ENCODE data around the gene ABHD11.
"Not testable (repeated sequence)": the region's sequence is repeated elsewhere in the genome, so short reads cannot be mapped to it uniquely, and the experiment has no call there.

ABHD11 gene

DNA sequence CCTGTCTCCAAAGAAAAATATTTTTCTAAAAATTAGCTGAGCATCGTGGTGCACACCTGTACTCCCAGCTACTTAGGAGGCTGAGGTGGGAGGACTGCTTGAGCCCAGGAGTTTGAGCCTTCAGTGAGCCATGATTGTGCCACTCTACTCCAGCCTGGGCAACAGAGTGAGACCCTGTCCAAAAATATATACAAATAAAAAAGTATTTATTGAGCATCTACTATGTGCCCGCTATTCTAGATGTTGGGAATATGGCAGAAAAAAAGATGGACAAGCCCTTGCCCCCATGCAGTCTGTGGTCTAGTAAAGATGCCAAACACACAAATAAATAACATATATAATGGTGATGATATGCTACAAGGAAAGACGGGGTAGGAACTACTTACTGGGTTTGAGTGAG is 14.8 kb downstream of the ABHD11 start:
- TF ChIP-seq EZH2 (IDR thresholded peaks at IDR 0.05; ENCODE audit: borderline replicate concordance, low read depth, low read length, severe bottlenecking): no peak
- TF ChIP-seq, protein P1, sequence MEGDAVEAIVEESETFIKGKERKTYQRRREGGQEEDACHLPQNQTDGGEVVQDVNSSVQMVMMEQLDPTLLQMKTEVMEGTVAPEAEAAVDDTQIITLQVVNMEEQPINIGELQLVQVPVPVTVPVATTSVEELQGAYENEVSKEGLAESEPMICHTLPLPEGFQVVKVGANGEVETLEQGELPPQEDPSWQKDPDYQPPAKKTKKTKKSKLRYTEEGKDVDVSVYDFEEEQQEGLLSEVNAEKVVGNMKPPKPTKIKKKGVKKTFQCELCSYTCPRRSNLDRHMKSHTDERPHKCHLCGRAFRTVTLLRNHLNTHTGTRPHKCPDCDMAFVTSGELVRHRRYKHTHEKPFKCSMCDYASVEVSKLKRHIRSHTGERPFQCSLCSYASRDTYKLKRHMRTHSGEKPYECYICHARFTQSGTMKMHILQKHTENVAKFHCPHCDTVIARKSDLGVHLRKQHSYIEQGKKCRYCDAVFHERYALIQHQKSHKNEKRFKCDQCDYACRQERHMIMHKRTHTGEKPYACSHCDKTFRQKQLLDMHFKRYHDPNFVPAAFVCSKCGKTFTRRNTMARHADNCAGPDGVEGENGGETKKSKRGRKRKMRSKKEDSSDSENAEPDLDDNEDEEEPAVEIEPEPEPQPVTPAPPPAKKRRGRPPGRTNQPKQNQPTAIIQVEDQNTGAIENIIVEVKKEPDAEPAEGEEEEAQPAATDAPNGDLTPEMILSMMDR (IDR thresholded peaks at IDR 0.05; ENCODE audit: borderline replicate concordance, extremely low read depth, low read length, poor library complexity, severe bottlenecking): no peak
- H3K4me3 ChIP-seq (ENCODE audit: low read depth in 1 of 2, low read length in 2 of 2): no peak overlapping the region
- H3K79me2 ChIP-seq (ENCODE audit: insufficient read depth, low read length): no peaks in the 10 kb centered on the region
- peaks cover 11% of the 10 kb centered on the region; the same call in 1 of the 2 replicates for H4K20me1 ChIP-seq (ENCODE audit: insufficient read depth, low read length)
- no peak overlapping the region for H3K27ac ChIP-seq (ENCODE audit: low read length)
- H3K9ac ChIP-seq (ENCODE audit: low read depth, low read length): no peak overlapping the region
- H3K9me3 ChIP-seq (ENCODE audit: insufficient read depth, low read length, severe bottlenecking): no peaks in the 10 kb centered on the region
- DNase-seq (no peak), ATAC-seq (ENCODE audit: insufficient read depth, low read depth) (no peak)
- no peaks in the 10 kb centered on the region for H3K36me3 ChIP-seq (ENCODE audit: insufficient read depth, low read length)
- H3K4me2 ChIP-seq (ENCODE audit: insufficient read depth, low read length): no peak overlapping the region
- no peak overlapping the region for H2AFZ ChIP-seq (ENCODE audit: low read depth, low read length)
- no peaks in the 10 kb centered on the region for H3K4me1 ChIP-seq (ENCODE audit: insufficient read depth, low read length)
- H3K27me3 ChIP-seq (ENCODE audit: insufficient read depth, low read length, poor library complexity): no peaks in the 10 kb centered on the region

DNA sequence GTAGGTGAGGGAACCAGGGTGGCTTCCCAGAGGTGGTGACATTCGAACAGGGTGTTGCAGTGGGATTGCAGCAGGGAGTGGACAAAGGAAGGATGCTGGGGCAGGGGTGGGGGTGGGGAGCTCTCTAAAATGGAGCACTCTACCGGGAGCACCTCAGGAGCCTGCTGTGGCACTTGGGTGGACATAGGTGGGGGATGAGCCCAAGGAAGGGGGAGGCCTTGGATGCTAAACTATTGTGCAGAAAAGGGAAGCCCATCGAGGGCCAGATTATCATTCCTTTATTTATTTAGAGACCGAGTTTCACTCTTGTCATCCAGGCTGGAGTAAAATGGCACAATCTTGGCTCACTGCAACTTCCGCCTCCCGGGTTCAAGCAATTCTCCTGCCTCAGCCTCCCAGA is 15.8 kb downstream of the ABHD11 start:
- DNase-seq (no peak), ATAC-seq (ENCODE audit: insufficient read depth, low read depth) (no peak)
- Histone ChIP-seq H3K9ac (ENCODE audit: low read depth, low read length) (no peak overlapping the region), H3K27me3 (ENCODE audit: insufficient read depth, low read length, poor library complexity) (no peaks in the 10 kb centered on the region), H4K20me1 (ENCODE audit: insufficient read depth, low read length) (peaks cover 19% of the 10 kb centered on the region; the same call in 1 of the 2 replicates), H3K9me3 (ENCODE audit: insufficient read depth, low read length, severe bottlenecking) (no peaks in the 10 kb centered on the region), H3K36me3 (ENCODE audit: insufficient read depth, low read length) (no peaks in the 10 kb centered on the region), H3K4me2 (ENCODE audit: insufficient read depth, low read length) (no peak overlapping the region), H3K27ac (ENCODE audit: low read length) (no peak overlapping the region), H3K79me2 (ENCODE audit: insufficient read depth, low read length) (no peaks in the 10 kb centered on the region), H3K4me3 (ENCODE audit: low read depth in 1 of 2, low read length in 2 of 2) (no peak overlapping the region), H3K4me1 (ENCODE audit: insufficient read depth, low read length) (peaks cover 8% of the 10 kb centered on the region), H2AFZ (ENCODE audit: low read depth, low read length) (no peak overlapping the region)
- no peak for TF ChIP-seq EZH2 (IDR thresholded peaks at IDR 0.05; ENCODE audit: borderline replicate concordance, low read depth, low read length, severe bottlenecking)
- TF ChIP-seq, protein P1 (IDR thresholded peaks at IDR 0.05; ENCODE audit: borderline replicate concordance, extremely low read depth, low read length, poor library complexity, severe bottlenecking): no peak

DNA sequence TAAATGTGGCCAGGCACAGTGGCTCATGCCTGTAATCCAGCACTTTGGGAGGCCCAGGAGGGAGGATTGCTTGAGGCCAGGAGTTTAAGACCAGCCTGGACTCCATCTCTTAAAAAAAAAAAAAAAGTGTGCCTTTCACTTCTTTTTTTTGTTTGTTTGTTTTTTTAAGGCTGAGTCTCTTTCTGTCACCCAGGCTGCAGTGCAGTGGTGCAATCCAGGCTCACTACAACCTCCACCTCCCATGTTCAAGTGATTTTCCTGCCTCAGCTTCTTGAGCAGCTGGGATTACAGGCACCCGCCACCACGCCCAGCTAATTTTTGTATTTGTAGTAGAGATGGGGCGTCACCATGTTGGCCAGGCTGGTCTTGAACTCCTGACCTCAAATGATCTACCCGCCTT is 16.4 kb downstream of the ABHD11 start:
- not testable (repeated sequence) for H2AFZ ChIP-seq (ENCODE audit: low read depth, low read length); H3K4me3 ChIP-seq (ENCODE audit: low read depth in 1 of 2, low read length in 2 of 2); H3K9ac ChIP-seq (ENCODE audit: low read depth, low read length); H3K79me2 ChIP-seq (ENCODE audit: insufficient read depth, low read length); H3K27me3 ChIP-seq (ENCODE audit: insufficient read depth, low read length, poor library complexity); H3K9me3 ChIP-seq (ENCODE audit: insufficient read depth, low read length, severe bottlenecking); ATAC-seq (ENCODE audit: insufficient read depth, low read depth); DNase-seq; H3K4me2 ChIP-seq (ENCODE audit: insufficient read depth, low read length); H3K27ac ChIP-seq (ENCODE audit: low read length); H3K36me3 ChIP-seq (ENCODE audit: insufficient read depth, low read length)
- peaks cover 25% of the 10 kb centered on the region for H4K20me1 ChIP-seq (ENCODE audit: insufficient read depth, low read length)
- H3K4me1 ChIP-seq (ENCODE audit: insufficient read depth, low read length): peaks cover 14% of the 10 kb centered on the region

DNA sequence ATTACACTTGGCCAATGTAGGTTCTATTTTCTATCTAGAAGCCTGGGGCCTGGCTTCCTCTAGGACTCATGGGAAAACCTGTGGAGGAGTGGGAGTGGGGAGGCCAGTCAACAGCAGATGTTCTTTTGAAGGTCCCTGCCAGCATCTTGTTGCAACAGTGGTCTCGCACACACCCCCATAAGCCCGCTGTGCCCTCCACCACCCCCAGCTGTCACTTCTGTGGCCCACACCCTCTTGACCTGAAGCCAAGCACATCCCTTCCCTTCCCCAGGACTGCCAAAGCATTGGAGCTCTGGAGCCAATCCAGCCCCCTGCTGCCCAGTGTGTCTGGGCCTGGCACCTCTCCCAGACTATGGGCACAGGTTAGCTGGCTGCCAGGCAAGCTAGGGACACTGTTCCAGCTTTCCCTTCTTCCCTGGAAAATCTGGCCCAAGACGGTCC is 17.2 kb downstream of the ABHD11 start:
- no peak for ATAC-seq (ENCODE audit: insufficient read depth, low read depth)
- Histone ChIP-seq H3K4me2 (ENCODE audit: insufficient read depth, low read length) (no peak overlapping the region), H3K9ac (ENCODE audit: low read depth, low read length) (no peak overlapping the region), H3K4me1 (ENCODE audit: insufficient read depth, low read length) (peaks cover 18% of the 10 kb centered on the region), H3K4me3 (ENCODE audit: low read depth in 1 of 2, low read length in 2 of 2) (no peak overlapping the region), H3K36me3 (ENCODE audit: insufficient read depth, low read length) (no peaks in the 10 kb centered on the region), H3K27me3 (ENCODE audit: insufficient read depth, low read length, poor library complexity) (peaks cover 3% of the 10 kb centered on the region), H3K27ac (ENCODE audit: low read length) (no peak overlapping the region), H4K20me1 (ENCODE audit: insufficient read depth, low read length) (peaks cover 30% of the 10 kb centered on the region), H3K79me2 (ENCODE audit: insufficient read depth, low read length) (no peaks in the 10 kb centered on the region), H2AFZ (ENCODE audit: low read depth, low read length) (no peak overlapping the region), H3K9me3 (ENCODE audit: insufficient read depth, low read length, severe bottlenecking) (no peaks in the 10 kb centered on the region)
- no peak for DNase-seq
- no peak for TF ChIP-seq EZH2 (IDR thresholded peaks at IDR 0.05; ENCODE audit: borderline replicate concordance, low read depth, low read length, severe bottlenecking)
- TF ChIP-seq, protein P1 (IDR thresholded peaks at IDR 0.05; ENCODE audit: borderline replicate concordance, extremely low read depth, low read length, poor library complexity, severe bottlenecking): no peak

DNA sequence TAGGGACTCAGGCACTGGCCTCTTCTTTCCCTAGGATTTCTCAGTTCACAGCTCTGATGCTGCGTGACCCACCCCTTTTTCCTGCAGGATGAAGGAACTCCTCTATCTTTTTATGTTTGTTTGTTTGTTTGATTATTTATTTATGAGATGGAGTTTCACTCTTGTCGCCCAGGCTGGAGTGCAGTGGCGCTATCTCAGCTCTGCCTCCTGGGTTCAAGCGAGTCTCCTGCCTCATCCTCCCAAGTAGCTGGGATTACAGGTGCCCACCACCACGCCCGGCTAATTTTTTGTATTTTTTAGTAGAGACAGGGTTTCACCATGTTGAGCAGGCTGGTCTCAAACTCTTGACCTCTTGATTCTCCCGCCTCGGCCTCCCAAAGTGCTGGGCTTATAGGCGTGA is 18.2 kb downstream of the ABHD11 start:
- H2AFZ ChIP-seq (ENCODE audit: low read depth, low read length); DNase-seq; H3K27ac ChIP-seq (ENCODE audit: low read length); H3K79me2 ChIP-seq (ENCODE audit: insufficient read depth, low read length); H3K9me3 ChIP-seq (ENCODE audit: insufficient read depth, low read length, severe bottlenecking); H3K36me3 ChIP-seq (ENCODE audit: insufficient read depth, low read length); H3K9ac ChIP-seq (ENCODE audit: low read depth, low read length); H3K4me3 ChIP-seq (ENCODE audit: low read depth in 1 of 2, low read length in 2 of 2); H3K4me2 ChIP-seq (ENCODE audit: insufficient read depth, low read length); ATAC-seq (ENCODE audit: insufficient read depth, low read depth): not testable (repeated sequence)
- Histone ChIP-seq H3K4me1 (ENCODE audit: insufficient read depth, low read length) (peaks cover 18% of the 10 kb centered on the region), H4K20me1 (ENCODE audit: insufficient read depth, low read length) (peaks cover 34% of the 10 kb centered on the region), H3K27me3 (ENCODE audit: insufficient read depth, low read length, poor library complexity) (peaks cover 12% of the 10 kb centered on the region)

Measured in DND-41 (cell line).